Measurements from ENCODE around the gene CDC42SE2.

CDC42SE2 gene

DNA sequence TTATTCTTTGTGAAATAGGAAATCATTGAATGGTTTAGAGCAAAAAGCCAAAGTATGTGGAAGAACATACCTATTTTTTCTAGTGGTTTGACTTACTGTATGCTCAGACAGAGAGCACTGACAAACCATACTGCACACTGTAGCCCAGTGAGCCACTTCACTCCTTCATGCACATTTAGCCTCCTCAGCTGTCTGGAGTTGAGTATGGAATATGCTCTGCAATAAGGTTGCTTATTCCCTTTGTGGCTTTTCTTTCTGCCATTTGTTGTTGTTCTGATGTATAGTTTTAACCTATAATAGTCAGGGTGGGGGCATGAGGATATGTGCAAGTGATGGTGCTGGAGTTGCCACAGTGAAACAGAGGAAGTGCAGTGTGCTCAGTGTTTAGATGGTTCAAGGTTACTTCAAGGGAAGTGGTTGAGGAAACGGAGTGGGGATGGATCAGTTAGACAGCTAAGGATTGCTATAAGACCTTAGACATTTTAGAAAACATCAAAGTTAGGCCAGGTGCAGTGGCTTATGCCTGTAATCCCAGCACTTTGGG lies 100.7 kb downstream of the CDC42SE2 start:
- Histone ChIP-seq H3K36me3 (ENCODE audit: insufficient read depth, low read length) (peaks cover 12% of the 10 kb centered on the region; the same call in 1 of the 2 replicates), H3K9me3 (ENCODE audit: insufficient read depth, low read depth, low read length) (no peaks in the 10 kb centered on the region), H3K4me3 (ENCODE audit: low read length, poor library complexity, severe bottlenecking) (no peak overlapping the region), H3K4me2 (ENCODE audit: low read depth, low read length, poor library complexity, severe bottlenecking) (peak overlapping the region; percentile 24), H3K9ac (ENCODE audit: low read depth, low read length, poor library complexity, severe bottlenecking) (no peak overlapping the region), H3K27me3 (ENCODE audit: insufficient read depth, low read length, poor library complexity, severe bottlenecking) (no peaks in the 10 kb centered on the region), H3K4me1 (ENCODE audit: insufficient read depth, low read length, poor library complexity, severe bottlenecking) (peaks cover 4% of the 10 kb centered on the region), H3K79me2 (ENCODE audit: insufficient read depth, low read length) (peaks cover 49% of the 10 kb centered on the region), H3F3A (ENCODE audit: low read depth) (no peaks in the 10 kb centered on the region), H2AFZ (ENCODE audit: low read length) (no peak overlapping the region), H4K20me1 (ENCODE audit: insufficient read depth, low read length, poor library complexity, severe bottlenecking) (no peaks in the 10 kb centered on the region), H3K9me2 (replicated peaks; ENCODE audit: low read depth, low read length) (no peaks in the 10 kb centered on the region)
- TF ChIP-seq, protein P1, sequence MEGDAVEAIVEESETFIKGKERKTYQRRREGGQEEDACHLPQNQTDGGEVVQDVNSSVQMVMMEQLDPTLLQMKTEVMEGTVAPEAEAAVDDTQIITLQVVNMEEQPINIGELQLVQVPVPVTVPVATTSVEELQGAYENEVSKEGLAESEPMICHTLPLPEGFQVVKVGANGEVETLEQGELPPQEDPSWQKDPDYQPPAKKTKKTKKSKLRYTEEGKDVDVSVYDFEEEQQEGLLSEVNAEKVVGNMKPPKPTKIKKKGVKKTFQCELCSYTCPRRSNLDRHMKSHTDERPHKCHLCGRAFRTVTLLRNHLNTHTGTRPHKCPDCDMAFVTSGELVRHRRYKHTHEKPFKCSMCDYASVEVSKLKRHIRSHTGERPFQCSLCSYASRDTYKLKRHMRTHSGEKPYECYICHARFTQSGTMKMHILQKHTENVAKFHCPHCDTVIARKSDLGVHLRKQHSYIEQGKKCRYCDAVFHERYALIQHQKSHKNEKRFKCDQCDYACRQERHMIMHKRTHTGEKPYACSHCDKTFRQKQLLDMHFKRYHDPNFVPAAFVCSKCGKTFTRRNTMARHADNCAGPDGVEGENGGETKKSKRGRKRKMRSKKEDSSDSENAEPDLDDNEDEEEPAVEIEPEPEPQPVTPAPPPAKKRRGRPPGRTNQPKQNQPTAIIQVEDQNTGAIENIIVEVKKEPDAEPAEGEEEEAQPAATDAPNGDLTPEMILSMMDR (conservative IDR thresholded peaks at IDR 0.05; ENCODE audit: low read length), result no peak
- TF ChIP-seq EZH2phosphoT487 (IDR thresholded peaks at IDR 0.05; ENCODE audit: borderline replicate concordance), result no peak

DNA sequence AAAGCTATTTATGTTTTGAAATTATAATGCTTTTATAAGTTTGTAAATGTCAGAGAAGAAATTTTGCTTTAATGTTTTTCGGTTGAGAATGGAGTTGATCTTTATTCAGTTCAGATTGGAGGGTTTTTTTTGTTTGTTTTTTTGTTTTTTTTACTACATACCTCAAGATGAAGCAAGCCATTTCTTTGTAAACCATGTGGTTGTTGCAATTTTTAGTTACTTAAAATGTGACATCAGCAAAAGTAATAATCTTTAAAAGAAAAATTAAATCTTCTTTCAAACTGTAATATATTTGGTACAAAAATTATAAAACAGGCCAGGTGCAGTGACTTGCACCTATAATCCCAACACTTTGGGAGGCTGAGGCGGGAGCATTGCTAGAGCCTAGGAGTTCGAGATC lies 102.6 kb downstream of the CDC42SE2 start:
- H3K79me2 ChIP-seq (ENCODE audit: insufficient read depth, low read length), result peaks cover 64% of the 10 kb centered on the region
- H3K9me3 ChIP-seq (ENCODE audit: insufficient read depth, low read depth, low read length), result no peaks in the 10 kb centered on the region
- H3K27me3 ChIP-seq (ENCODE audit: insufficient read depth, low read length, poor library complexity, severe bottlenecking), result no peaks in the 10 kb centered on the region
- no peaks in the 10 kb centered on the region for H3F3A ChIP-seq (ENCODE audit: low read depth)
- H3K9me2 ChIP-seq (replicated peaks; ENCODE audit: low read depth, low read length), result no peaks in the 10 kb centered on the region
- H3K4me2 ChIP-seq (ENCODE audit: low read depth, low read length, poor library complexity, severe bottlenecking), result no peak overlapping the region
- H4K20me1 ChIP-seq (ENCODE audit: insufficient read depth, low read length, poor library complexity, severe bottlenecking), result no peaks in the 10 kb centered on the region
- peaks cover 4% of the 10 kb centered on the region; the same call in 1 of the 2 replicates for H3K36me3 ChIP-seq (ENCODE audit: insufficient read depth, low read length)
- H3K4me3 ChIP-seq (ENCODE audit: low read length, poor library complexity, severe bottlenecking), result no peak overlapping the region
- no peak overlapping the region for H3K9ac ChIP-seq (ENCODE audit: low read depth, low read length, poor library complexity, severe bottlenecking)
- TF ChIP-seq, protein P1 (conservative IDR thresholded peaks at IDR 0.05; ENCODE audit: low read length), result no peak
- TF ChIP-seq EZH2phosphoT487 (IDR thresholded peaks at IDR 0.05; ENCODE audit: borderline replicate concordance), result no peak
- peaks cover 4% of the 10 kb centered on the region for H3K4me1 ChIP-seq (ENCODE audit: insufficient read depth, low read length, poor library complexity, severe bottlenecking)
- no peak overlapping the region for H2AFZ ChIP-seq (ENCODE audit: low read length)

DNA sequence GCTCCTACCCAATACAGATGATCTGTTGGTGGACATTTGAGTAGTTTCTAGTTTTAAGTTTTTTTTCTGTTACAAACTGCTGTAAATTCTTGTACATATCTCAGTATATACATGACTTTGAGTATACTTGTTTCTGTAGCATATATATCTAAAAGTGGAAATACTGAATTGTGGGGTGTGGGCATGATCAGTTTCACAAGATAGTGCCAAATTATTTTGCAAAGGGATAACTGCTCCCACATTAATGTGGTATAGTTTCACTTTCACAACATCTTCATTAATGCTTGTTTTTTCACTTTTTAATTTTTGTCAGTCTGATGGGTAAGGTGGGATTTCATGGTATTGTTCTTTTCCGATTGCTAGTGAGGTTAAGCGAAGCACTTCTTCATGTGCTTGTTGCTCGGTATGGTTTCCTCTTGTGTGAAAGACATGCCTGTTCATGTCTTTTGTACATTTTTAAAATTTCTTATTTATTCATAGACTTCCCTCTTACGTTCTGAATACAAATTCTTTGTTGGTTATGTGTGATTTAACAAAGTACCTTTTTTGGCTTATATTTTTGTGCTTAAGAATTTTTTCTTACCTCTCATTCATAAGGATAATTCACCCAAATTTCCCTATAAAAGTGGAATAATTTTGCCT lies 103.5 kb downstream of the CDC42SE2 start:
- Histone ChIP-seq H2AFZ (ENCODE audit: low read length) (no peak overlapping the region), H3K36me3 (ENCODE audit: insufficient read depth, low read length) (no peaks in the 10 kb centered on the region), H3K4me3 (ENCODE audit: low read length, poor library complexity, severe bottlenecking) (no peak overlapping the region), H3F3A (ENCODE audit: low read depth) (no peaks in the 10 kb centered on the region), H3K27me3 (ENCODE audit: insufficient read depth, low read length, poor library complexity, severe bottlenecking) (no peaks in the 10 kb centered on the region), H3K9me2 (replicated peaks; ENCODE audit: low read depth, low read length) (no peaks in the 10 kb centered on the region), H3K4me1 (ENCODE audit: insufficient read depth, low read length, poor library complexity, severe bottlenecking) (peaks cover 4% of the 10 kb centered on the region), H3K4me2 (ENCODE audit: low read depth, low read length, poor library complexity, severe bottlenecking) (no peak overlapping the region), H3K79me2 (ENCODE audit: insufficient read depth, low read length) (peaks cover 64% of the 10 kb centered on the region), H4K20me1 (ENCODE audit: insufficient read depth, low read length, poor library complexity, severe bottlenecking) (no peaks in the 10 kb centered on the region), H3K9ac (ENCODE audit: low read depth, low read length, poor library complexity, severe bottlenecking) (no peak overlapping the region), H3K9me3 (ENCODE audit: insufficient read depth, low read depth, low read length) (no peaks in the 10 kb centered on the region)
- no peak for TF ChIP-seq EZH2phosphoT487 (IDR thresholded peaks at IDR 0.05; ENCODE audit: borderline replicate concordance)
- TF ChIP-seq, protein P1 (conservative IDR thresholded peaks at IDR 0.05; ENCODE audit: low read length), result no peak

Data from Loucy (cell line).